ENCODE data around the gene C1orf174.
A peak's percentile ranks its signal among the peaks of the same experiment; 100 is the strongest.

Gene C1orf174
- 13.0 to 31.0 (median 20.8) reads per million in 17 experiments for total RNA-seq

DNA sequence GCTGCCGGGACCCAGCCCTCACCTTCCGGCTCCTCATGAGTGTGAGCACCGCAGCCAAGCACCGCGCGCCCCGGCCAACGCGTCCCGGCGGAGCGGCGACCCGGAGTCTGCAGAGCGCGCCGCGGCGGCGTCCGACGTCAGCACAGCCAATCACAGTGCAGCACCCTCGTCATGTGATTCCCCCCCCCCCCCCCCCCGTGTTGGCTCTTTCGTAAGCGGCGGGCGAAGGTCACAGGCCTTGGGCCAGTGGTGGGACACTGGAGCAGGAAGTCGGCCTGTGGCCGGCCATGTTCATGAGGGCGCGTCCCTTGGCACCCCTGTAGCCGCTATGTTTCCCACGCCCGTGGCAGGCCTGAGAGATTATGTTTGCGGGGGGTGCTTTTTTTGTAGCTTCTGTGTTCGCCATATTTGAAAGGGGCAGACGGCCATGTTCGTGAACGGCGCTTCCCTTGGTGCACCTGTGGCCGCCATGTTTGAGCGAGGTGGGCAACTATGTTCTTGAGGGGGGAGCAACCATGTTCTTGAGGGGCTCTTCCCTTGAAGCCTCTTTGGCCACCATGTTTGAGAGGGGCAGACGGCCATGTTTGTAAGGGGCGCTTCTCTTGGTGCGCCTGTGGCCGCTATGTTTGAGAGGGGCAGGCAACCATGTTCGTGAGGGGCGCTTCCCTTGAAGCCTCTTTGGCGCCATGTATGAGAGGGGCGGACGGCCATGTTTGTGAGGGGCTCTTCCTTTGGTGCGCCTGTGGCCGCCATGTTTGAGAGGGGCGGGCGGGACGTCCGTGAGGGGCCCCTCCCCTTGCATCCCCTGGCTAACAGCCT lies at the start of gene C1orf174:
C1orf174 (minus strand) TSS at position 123 of the 819 bp plus-strand sequence; CDS start at position 37, 86 bp downstream.
- DNase-seq, result peak; percentile 97 to 98 (median 98)

- no peak for DNase-seq
Observed at GRCh38 chr1:3948344-3948743, 48.3 kb upstream of the C1orf174 start.

DNA sequence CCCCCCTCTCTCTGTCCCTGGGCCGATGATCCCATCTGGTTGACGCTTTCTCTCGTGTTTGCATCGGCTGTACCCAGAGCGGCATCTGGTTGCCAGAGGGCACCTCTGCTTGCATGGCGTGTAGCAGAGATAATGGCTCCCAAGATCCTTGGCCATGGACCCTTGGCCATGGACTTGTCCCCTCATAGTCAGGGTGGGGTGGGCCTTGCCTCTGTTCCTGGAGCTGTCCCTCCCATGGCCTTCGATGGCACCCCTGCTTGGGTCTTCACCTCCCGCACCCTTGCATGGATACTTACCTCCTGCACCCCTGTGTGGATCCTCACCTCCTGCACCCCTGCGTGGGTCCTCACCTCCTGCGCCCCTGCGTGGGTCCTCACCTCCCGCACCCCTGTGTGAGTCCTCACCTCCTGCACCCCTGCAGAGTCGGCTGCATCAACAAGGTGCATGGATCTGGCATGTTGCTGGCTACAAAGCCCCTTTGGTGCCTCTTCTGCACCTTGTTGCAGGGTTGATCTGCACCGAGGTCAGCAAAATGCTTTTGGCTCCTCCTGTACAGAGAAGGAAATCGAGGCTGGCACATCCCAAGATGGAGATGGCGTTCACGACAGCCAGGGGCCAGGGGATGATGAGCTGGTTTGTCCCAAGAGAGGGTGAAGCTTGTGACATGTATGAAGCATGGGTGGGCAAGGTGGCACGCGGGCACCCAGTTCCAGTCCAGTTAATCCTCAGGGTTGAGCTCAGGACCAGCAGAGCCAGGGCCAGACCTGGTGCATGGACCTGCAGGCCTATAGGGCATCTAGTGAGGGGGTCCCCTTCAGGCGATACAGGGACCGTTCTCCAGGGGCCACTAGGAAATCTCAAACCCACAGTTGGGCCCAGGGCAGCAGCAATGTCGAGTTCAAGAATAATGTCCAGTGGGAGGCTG lies 46.1 kb upstream of the C1orf174 start:
- no peak for DNase-seq

DNA sequence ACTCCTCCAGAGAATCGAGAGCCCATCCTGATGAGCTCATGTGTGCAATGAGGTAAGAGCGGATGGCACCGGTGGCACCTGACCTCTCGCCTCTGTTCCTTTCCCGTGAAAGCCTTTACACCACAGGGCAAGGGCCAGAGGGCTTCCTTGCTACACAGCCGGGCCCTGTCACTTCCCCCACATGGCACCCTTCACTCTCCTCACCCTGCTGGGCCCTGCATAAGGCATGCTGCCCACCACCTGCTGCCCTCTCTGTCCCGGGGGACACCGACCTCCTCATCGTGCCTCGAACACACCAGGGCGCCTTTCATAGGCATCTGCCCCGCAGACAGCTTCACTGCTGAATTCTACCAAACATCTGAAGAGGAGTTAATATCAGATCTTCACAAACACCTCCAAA lies 45.1 kb upstream of the C1orf174 start:
- no peak for DNase-seq

DNA sequence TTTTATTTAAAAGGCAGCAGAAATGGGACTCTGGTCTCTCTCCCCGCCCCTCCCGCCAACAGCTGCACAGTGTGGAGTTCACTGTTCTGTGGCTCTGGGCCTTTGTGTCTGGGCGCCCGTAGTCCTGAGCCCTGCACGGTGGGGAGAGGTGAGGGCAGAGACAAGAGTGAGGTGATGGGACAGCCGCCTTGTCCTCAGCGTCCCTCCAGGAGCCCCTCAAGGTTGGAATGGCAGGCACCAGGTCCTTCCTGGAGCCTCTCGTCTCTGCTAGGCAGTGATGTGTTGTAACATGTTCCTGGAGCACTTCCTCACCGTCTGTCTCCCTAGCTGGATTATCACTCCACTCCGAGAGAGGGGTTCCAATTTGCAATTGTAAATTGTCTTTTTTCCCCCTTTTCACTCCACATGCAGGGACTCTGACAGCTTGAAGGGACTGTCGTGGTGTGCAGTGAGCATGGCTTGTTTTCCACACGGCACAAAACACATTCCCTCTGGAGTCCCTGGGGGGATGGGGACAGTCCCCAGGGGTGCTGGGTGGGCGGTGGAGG lies 44.6 kb upstream of the C1orf174 start:
- DNase-seq, result no peak

GRCh38 chr1:3943806-3944577 lies 43.9 kb upstream of the C1orf174 start:
- no peak for DNase-seq

DNA sequence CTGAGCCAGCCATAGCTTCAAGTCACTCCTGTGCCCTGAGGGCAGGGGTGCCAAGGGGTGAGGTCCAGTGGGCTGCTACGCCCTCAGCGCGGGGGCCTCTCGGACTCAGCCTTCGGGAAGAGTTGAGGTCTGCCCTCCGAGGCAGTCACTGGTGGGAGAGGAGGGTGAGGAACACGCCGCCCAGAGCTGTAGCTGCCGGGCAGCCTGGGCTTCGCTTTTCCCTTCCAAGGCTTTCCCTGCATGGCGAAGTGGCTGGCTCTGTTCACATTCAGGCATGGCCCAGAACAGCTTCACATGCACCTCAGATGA lies 43.0 kb upstream of the C1orf174 start:
- no peak for DNase-seq

DNA sequence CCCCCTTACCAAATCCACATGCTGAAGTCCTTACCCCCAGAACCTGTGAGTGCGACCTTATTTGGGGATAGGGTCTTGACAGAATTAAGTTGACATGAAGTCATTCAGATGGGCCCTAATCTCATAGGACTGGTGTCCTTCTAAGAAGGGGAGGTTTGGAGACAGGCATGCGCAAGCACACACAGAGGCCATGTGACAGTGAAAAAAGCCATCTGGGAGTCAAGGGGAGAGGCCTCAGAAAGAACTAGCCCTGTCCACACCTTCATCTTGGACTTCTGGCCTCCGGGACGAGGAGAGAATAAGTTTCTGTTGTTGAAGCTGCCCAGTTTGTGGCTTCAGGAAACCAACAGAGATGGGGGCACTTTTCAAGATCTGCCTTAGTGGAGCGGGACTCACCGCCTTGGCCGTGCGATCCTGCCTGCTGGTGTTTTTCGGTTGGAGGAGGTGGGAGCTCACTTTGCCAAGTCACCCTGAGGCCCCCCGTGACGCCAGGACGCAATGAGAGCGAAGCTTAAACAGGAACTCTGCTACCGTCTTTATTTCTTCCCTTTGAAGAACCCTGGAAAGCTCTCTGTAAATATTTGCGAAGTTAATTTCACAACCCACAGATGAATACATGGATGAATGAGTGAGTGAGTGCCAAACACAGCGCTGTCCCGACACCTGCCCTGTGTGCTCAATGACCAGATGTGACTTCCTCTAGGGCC lies 42.5 kb upstream of the C1orf174 start:
- DNase-seq, result no peak

DNA sequence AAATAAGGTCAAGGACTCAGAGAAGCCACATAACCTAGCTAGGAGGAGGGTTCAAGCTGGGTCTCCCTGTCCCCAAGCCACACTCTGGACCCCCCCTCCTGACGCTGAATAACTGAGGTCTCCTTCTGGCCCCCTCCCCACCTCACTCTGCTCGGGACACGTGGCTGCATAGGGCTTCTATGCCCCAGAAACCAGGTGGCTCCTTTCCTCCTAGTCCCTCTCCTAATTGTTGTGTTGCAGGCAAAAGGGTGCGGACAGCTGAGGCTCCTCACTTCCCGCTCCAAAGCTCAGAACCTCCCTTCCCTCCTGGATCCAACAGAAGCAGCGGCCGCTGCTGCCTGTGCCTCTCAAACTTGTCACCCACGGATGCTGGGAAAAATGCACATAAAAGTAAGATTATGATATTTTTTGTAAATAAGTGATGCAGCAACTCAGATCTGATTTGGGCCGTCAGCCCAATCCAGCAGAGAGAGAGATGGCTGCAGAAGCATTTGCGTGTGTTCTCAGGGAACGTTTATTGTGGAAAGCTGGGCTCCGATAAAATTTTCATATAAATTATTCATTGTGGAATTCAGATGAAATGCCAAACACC lies 40.8 kb upstream of the C1orf174 start:
- no peak for DNase-seq

GRCh38 chr1:3940081-3940753 lies 40.1 kb upstream of the C1orf174 start:
- DNase-seq, result no peak

DNA sequence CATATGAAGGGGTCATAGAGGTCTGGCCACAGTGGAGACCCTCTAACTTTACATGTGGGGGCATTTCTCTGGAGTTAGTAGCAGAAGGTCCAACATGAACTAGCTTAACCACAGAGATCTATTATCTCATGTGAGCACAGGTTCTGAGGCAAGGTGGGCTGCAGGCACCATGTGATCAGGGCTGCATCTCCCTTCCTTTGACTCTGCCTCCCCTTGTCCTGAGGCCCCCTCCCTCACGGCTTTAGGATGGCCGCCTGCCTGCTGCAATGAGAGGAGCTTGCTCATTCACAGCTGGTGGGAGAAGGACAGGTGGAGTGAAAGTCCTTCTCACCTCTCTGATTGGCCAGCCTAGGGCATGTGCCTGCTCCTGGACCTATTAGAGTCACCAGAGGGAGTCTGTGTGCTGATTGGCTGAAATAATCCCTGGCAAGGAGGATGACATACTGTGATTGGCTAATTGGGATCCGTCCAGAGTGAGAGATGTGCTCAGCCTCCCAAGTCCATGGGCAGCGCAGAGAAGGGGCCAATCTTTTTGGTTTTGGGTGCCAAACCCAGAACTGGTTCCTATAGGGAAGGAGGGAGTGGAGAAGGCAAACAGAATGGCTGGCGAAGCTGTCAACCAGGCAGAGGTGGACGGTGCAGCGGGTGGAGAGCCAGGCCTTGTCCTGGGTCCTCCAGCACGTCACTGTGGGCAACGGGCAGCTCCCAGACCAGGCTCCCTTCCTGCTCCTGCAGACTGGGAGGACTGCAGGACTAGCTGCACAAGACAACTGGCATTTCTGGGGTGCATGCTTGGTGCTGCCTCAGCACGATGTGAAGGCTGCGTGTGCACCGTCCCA lies 39.4 kb upstream of the C1orf174 start:
- no peak for DNase-seq

DNA sequence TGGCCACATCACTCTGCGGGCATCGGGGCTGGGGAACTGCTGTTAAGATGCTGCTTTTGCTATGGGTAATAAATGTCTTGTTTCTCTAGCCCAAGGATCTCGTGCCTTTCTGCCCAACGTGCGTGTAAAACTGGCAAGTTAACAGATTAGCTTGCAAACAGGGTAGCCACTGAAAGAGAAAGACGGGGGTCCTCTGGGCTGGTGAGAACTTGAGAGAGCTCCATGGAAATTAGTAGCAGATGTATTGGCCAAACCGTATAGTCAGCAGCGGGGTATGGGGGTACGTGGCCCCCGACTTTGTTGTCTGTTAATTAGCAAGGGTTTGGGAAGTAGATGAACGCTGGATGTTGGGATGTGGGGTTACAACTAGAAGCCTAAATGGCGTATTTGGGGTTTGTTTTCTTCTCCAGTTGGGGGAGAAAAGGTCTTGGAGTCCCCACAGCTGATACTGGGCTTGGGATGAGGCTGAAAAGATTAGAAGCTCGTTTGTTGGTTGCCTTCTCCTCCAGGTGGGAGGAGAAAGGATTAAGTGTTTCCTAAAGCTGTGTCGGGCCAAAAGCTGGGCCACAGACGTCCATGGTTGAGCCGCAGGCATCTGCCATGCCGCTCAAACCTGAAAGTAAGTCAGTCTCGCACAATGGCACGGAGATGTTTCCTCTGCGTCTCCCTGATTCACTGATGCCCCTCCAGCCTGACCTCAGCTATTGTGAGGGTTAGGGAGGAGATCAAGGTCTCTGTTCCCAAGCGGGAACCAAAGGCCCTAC lies 32.3 kb upstream of the C1orf174 start:
- no peak for DNase-seq

- DNase-seq, result no peak
Observed at GRCh38 chr1:3931007-3931912, 31.2 kb upstream of the C1orf174 start.

DNA sequence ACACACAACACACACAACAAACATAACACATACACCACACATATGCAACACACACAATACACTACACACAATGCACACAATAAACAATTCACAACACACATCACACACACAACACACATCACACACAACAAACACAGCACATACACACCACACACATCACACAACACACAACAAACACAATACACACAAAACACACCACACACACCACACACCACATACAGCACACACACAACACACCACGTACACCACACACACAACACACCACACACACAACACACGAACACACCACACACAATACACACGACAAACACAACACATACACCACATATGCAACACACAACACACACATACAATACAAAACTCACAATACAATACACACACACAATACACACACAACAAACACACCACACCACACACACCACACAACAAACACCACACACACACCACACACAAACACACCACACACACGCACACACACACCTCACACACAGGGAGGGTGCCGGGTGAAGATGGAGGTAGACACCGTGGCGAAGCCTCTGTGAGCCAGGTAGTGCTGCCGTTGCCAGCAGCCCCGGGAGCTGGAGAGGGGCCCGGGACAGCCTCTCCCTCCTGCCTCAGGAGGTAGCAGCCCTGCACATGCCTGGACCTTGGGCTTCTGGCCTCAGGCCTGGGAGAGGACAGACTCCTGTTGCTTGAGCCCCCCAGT lies 30.4 kb upstream of the C1orf174 start:
- DNase-seq, result no peak

DNA sequence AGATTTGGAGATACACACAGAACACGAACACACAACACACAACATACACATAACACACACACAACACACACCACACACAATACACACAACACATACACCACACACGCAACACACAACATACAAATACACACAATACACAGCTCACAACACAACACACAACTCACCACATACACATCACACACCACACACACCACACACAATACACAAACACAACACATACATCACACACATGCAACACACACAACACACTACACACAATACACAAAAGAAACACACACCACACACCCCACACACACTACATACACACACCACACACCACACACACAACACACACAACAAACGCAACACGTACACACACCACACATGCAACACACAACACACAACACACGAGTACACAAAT lies 29.1 kb upstream of the C1orf174 start:
- DNase-seq, result no peak

DNA sequence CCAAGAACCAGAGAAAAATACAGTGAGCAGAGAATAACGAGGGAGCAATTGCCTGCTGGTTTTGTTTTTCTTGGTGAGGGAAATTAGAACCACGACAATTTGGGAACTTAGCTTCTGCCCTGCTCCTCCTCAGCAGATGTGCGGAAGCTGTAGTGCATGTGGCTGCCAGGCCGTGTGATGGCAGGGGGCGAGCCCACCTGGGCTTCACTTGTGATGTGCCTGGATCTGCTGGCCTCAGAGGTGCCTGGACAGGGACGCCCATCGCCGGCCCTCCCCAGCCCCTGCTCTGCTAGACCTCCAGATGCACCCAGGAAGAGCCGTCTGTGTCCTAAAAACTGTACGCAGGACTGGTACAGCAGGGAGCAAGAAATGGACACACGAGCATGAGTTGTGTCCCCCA lies 28.5 kb upstream of the C1orf174 start:
- no peak for DNase-seq

DNA sequence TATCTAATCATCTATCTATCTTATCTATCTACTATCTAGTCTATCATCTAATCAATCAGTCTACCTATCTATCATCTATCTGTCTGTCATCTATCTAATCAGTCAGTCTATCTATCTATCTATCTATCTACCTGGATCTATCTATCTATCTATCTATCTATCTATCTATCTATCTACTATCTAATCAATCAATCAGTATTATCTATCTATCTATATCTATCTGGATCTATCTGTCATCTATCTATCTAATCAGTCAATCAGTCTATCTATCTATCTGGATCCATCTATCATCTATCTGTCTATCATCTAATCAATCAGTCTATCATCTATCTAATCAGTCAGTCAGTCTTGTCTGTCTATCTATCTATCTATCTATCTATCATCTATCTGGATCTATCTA lies 26.9 kb upstream of the C1orf174 start:
- no peak for DNase-seq

Data from suppressor macrophage (primary cell).